GM18907 (cell line): ENCODE results near the gene MATN3.

Experiments used
- ATAC-seq: cut with Tn5 transposase; IDR thresholded peaks from one replicate; pipeline ENCODE4 v1.9.1; 2021; ENCODE audit warnings: mild to moderate bottlenecking, moderate library complexity; ENCODE audit not compliant: unreplicated experiment

MATN3 gene

GRCh38 chr2:20008703-20009102 lies 3.8 kb downstream of the MATN3 start:
- ATAC-seq = no peak

- no peak for ATAC-seq
Observed at GRCh38 chr2:20005891-20006470, 6.5 kb downstream of the MATN3 start.

- ATAC-seq = no peak
Observed at GRCh38 chr2:20005067-20005627, 7.3 kb downstream of the MATN3 start.

GRCh38 chr2:20001361-20001863 lies 11.1 kb downstream of the MATN3 start:
- ATAC-seq = no peak

GRCh38 chr2:19993731-19994130 lies 18.7 kb downstream of the MATN3 start:
- no peak for ATAC-seq

DNA sequence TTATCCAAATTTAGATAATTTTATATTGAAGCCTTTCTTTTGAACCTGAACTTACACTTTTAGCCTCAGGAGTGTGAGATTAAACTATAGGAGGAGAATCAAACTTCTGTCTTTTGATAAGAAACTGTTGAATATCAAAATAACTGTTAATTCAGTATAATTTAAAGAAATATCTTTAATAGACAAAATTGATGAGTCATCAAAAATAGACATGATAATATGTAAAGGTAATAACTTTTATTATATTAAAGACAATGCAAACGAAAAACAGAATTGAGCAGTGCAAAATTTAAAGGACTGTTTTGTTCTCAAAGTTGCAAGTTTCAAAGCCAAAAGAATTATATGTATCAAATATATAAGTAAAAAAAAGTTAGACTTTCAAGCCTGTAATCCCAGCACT lies 20.6 kb downstream of the MATN3 start:
- no peak for ATAC-seq

DNA sequence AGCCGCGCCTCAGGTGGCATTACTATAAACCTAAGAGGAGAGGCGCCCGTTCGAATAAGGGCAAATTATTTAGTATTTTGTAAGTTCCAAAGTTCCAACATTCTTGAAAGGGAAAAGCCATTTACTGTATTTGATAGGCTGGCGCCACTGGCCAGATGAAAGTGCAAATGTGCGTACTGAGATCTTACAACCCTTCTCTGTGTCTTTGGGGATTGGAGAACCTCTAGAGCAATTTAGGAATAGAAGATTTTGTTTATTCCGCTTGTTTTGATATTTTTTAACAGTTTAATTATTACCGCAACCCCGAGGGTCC lies 22.1 kb downstream of the MATN3 start:
- ATAC-seq = no peak

- peak; percentile 94 for ATAC-seq
Observed at GRCh38 chr2:19989667-19990415, 22.6 kb downstream of the MATN3 start, which contains the start of gene WDR35. TSS of gene WDR35 (minus strand) at chr2:19990105. CDS start at chr2:19990015, 90 bp downstream.

DNA sequence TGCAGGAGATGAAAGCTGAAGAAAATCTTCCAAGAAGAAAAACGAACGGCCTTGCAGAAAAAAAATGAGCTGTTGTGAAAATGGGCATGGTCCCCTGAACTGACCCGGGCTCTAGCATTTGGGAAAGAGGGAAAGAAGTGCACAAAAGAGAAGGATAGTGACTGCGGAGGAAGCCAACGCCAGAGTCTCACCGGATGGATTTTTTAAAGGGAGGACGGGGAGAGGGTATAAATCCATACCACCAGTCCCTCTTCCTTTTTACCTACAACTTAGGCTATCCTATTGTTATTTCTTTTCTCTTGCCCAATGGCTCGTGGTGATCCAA lies 23.2 kb downstream of the MATN3 start:
- no peak for ATAC-seq

DNA sequence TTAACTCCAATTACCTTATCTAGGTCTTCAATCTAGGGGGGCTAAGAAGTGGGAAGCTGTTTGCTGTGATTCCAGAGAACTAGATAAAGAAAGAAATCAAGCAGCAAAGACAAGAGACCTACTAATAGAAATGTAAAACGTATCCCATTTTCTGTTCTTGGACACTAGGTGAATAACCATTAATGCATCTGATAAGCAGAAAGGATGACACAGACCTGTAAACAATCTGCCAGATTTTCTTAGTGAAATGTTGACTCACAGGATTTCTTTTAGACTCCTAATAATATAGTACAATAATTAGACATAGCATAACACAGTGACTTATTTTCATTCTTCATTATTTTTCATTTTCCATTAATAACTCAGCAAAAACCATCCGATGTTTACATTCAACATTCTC lies 23.9 kb downstream of the MATN3 start:
- no peak for ATAC-seq

- ATAC-seq = peak; percentile 73
Observed at GRCh38 chr2:19987936-19988335, 24.5 kb downstream of the MATN3 start.

DNA sequence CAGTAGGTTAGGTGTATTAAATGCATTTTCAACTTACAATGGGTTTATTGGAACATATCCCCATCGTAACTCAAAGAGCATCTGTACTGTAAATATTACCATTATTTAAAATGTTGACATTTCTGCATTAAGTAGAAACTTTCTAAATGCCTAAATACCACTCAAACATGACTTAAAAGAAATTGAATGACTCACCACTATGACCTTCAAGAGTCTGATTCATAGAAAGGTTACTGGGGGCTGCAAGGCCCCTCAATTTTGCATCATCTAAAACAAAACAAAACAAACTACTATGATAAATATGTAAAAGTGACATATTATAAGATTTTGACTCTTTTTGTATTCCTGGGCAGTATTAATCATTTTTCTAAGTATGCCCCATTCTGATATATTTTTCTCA lies 30.2 kb downstream of the MATN3 start:
- no peak for ATAC-seq

DNA sequence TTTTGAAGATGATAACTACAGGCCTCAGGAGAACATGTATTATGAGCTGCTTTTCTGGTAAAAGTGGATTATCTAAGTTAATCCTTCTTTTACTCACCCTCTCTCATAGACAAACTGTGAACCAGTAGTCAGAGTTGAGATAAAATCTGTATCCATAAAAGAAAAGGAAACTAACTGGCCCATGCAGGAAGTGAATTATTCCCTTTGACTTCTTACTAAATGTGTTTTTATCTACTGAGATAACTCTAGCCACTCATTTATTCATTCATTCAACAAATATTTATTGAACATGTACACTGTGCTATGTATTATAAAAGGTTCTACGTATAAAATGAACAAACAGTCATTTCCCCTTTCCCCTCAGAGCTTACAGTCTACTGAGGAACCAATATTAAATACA lies 32.5 kb downstream of the MATN3 start:
- ATAC-seq = no peak

DNA sequence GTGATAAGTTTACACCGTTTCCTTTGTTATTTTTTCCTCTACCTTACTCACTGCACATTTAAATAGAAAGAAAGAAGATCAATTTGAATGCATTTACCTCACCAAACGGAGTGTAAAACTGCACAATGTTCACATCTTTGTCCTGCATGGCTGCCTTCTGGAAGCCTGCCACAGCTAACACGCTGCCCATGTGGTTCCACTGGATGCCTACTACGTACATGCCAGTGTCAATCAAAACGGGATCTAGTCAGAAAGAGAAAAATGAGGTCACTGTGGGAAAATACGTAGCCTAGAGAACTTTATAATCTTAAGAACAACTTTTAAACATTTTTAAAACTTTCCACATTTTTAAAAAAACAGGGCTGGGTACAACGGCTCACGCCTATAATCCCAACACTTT lies 39.0 kb downstream of the MATN3 start:
- ATAC-seq = no peak

DNA sequence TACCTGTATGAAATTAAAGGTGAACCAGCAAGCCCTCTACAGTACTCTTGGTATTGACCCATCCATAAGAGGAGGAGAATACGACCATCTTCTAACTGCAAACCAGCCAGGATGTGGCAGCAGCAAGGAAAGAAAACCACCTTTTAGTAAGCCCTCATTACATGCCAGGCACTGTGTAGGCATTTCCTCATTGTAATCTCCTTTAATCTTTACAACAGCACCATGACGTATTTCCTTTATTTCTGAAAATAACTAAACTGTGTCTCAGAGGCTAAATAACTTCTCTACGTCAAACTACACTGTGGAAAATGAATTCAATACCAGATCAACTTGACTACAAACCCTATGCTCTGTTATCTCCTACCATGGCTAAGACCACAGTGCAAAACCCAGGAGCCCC lies 40.8 kb downstream of the MATN3 start:
- ATAC-seq = no peak

GRCh38 chr2:19963386-19963785 lies 49.1 kb downstream of the MATN3 start:
- no peak for ATAC-seq

- ATAC-seq = peak; percentile 90
Observed at GRCh38 chr2:19955544-19956422, 56.7 kb downstream of the MATN3 start.

GRCh38 chr2:19949071-19949470 lies 63.4 kb downstream of the MATN3 start:
- no peak for ATAC-seq

- no peak for ATAC-seq
Observed at GRCh38 chr2:19947184-19947940, 65.1 kb downstream of the MATN3 start.

DNA sequence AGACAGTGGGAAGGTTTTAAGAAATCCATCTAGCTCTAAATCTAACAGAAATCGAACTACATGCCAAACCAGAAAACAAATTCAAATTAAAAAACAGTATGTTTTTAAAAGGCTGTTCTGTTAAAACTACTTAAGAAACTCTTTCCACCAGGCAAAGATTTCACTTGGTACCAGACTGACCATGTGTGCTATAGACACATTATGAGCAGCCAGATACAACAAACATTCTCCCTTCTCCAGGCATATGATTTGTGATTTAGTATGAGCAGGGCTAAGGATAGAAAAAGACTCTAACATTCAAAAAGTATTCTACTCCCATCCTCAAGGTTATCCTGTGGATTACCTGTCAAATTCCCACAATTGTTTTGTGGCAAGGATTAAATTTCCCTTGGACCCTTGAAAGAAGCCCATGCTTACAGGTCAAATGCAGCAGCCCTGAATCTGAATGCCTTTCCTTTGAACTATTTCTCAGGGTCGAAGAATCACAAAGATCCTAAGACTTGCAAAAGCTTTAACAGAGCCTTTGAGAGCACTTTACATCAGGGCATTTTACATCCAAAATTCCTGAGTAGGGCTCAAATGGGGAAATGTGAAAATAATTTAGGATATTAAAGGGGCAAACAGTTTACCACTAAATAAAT lies 68.1 kb downstream of the MATN3 start:
- no peak for ATAC-seq
